NCI-H82 (cell line): ENCODE results near the gene THBS1.

ENCODE experiments used
- DNase-seq: peaks from one replicate; lab custom pipeline; 2025; lab: John Stamatoyannopoulos, UW

THBS1 gene

GRCh38 chr15:39589193-39589814 is 8.4 kb downstream of the THBS1 start:
- DNase-seq = no peak

DNA sequence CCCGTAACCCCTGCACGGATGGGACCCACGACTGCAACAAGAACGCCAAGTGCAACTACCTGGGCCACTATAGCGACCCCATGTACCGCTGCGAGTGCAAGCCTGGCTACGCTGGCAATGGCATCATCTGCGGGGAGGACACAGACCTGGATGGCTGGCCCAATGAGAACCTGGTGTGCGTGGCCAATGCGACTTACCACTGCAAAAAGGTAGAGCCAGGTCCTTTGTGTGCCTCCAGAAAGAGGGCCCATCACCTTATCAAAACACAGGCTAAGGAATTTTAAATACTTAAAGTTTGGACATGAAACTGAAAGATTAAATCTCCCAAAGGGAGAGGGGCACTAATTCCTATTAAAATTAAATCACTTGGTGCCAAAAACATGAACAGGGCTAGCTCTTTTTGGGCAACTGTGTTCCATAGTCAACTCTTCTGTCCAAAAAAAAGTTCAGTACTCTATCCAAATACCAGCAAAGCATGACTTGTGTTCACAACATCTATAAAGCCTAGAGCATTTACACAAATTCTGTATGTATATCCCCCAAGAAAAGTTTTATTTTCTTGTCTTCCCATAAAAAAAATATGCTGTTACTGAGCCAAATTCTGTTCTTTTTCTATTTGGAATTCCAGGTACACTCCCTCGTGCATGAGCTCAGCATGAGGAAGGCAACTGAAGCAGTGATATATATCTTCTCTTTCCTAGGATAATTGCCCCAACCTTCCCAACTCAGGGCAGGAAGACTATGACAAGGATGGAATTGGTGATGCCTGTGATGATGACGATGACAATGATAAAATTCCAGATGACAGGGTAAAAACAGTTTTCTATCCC is 9.2 kb downstream of the THBS1 start:
- no peak for DNase-seq

DNA sequence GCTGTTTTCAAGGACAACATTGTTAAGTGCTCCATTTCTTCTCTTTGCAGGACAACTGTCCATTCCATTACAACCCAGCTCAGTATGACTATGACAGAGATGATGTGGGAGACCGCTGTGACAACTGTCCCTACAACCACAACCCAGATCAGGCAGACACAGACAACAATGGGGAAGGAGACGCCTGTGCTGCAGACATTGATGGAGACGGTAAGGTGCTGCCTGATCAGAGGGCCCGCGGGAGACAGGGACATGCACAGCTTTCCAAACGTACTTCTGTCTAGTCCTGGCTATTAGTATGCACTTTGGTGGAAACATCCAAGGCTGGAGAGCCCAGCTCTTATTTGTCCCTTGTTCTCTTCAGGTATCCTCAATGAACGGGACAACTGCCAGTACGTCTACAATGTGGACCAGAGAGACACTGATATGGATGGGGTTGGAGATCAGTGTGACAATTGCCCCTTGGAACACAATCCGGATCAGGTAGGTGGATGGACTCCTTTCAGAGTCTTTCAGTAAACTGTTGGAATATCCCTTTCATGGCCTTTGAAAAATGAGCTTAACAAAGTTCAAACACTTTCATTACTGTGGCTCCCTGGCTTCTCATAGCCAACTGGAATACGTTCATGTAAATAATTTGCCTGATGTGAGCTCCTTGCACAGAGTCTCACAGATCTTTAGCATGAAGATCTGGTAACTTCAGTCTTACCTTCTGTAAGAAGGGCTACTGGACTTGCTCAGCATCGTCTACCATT is 10.4 kb downstream of the THBS1 start:
- no peak for DNase-seq

- no peak for DNase-seq
Observed at GRCh38 chr15:39591896-39592315, 11.0 kb downstream of the THBS1 start.

DNA sequence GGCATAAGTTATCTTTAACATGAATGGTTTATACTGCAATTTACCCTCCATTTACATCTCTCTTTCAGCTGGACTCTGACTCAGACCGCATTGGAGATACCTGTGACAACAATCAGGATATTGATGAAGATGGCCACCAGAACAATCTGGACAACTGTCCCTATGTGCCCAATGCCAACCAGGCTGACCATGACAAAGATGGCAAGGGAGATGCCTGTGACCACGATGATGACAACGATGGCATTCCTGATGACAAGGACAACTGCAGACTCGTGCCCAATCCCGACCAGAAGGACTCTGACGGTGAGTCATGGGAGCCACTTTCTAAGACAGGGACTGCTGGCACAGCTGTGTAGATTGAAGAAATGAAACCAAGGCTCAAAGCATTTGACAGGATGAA is 11.6 kb downstream of the THBS1 start:
- no peak for DNase-seq

DNA sequence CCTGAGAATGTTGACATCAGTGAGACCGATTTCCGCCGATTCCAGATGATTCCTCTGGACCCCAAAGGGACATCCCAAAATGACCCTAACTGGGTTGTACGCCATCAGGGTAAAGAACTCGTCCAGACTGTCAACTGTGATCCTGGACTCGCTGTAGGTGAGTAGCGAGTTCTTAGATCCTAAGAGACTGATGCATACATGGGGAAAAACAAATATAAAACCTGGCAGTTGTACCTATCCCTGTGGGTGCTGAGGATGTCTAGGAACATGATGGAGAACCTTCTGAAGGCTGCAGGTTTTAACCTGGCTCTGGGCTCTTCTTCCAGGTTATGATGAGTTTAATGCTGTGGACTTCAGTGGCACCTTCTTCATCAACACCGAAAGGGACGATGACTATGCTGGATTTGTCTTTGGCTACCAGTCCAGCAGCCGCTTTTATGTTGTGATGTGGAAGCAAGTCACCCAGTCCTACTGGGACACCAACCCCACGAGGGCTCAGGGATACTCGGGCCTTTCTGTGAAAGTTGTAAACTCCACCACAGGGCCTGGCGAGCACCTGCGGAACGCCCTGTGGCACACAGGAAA is 12.3 kb downstream of the THBS1 start:
- no peak for DNase-seq

DNA sequence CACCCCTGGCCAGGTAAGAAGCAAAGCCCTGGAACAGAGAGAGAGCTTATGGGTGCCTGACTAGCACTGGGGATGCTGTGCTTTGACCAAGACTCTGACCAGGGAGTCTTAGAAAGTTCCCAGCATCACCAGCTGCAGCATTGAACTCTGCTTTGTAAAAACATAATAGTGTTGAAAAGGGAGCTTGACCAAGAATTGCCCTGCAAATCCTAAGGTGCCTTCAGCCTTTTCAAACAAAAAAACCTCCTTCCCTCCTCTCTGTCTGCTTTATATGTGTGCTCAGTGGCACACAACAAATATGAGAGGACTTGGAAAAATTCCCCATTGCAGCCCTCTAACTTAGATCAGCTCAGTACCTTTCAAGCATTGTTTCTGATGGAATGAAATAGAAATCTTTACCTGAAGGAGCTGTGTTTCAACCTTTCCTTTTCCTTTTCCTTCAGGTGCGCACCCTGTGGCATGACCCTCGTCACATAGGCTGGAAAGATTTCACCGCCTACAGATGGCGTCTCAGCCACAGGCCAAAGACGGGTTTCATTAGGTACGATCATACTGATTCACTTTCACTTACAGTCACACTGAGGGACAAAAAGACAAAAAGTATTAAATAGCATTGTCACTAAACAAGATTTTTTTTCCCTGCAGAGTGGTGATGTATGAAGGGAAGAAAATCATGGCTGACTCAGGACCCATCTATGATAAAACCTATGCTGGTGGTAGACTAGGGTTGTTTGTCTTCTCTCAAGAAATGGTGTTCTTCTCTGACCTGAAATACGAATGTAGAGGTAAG is 13.0 kb downstream of the THBS1 start:
- DNase-seq = no peak

GRCh38 chr15:39594446-39595337 is 13.8 kb downstream of the THBS1 start:
- DNase-seq = no peak

DNA sequence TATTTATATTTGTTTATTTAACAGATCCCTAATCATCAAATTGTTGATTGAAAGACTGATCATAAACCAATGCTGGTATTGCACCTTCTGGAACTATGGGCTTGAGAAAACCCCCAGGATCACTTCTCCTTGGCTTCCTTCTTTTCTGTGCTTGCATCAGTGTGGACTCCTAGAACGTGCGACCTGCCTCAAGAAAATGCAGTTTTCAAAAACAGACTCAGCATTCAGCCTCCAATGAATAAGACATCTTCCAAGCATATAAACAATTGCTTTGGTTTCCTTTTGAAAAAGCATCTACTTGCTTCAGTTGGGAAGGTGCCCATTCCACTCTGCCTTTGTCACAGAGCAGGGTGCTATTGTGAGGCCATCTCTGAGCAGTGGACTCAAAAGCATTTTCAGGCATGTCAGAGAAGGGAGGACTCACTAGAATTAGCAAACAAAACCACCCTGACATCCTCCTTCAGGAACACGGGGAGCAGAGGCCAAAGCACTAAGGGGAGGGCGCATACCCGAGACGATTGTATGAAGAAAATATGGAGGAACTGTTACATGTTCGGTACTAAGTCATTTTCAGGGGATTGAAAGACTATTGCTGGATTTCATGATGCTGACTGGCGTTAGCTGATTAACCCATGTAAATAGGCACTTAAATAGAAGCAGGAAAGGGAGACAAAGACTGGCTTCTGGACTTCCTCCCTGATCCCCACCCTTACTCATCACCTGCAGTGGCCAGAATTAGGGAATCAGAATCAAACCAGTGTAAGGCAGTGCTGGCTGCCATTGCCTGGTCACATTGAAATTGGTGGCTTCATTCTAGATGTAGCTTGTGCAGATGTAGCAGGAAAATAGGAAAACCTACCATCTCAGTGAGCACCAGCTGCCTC is 14.7 kb downstream of the THBS1 start:
- no peak for DNase-seq

- no peak for DNase-seq
Observed at GRCh38 chr15:39596358-39597051, 15.6 kb downstream of the THBS1 start.

GRCh38 chr15:39597336-39597735 is 16.5 kb downstream of the THBS1 start:
- no peak for DNase-seq

DNA sequence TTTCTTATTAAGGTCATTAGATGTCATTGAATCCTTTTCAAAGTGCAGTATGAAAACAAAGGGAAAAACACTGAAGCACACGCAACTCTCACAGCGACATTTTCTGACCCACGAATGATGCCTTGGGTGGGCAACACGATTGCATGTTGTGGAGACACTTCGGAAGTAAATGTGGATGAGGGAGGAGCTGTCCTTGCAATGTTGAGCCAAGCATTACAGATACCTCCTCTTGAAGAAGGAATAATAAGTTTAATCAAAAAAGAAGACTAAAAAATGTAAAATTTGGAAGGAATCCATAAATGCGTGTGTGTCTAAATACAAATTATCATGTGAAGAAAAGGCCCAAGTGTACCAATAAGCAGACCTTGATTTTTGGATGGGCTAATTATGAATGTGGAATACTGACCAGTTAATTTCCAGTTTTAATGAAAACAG is 16.9 kb downstream of the THBS1 start:
- DNase-seq = no peak

DNA sequence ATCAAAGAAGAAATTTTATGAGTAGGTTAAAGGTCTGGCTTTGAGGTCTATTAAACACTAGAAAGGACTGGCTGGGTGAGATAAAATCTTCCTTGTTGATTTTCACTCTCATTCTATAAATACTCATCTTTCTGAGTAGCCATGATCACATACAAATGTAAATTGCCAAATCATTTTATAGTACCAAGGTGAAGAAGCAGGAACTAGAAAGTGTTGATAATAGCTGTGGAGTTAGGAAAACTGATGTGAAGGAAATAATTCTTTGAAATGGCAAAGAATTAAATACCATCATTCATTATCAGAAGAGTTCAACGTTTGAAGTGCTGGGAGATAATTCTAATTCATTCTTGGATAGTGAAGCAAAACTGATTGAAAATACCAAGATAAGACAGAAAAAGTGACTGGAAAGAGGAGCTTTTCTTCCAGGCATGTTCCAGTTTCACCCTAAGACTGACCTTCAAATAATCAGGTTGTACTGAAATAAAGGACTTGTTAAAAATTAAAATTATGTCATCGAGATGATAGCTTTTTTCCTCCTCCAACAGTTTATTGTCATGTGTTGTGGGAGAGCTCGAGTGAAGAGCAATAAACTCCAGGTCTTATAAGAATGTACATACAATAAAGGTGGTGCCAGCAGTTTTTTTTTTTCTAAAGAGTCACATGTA is 17.4 kb downstream of the THBS1 start:
- DNase-seq = no peak

DNA sequence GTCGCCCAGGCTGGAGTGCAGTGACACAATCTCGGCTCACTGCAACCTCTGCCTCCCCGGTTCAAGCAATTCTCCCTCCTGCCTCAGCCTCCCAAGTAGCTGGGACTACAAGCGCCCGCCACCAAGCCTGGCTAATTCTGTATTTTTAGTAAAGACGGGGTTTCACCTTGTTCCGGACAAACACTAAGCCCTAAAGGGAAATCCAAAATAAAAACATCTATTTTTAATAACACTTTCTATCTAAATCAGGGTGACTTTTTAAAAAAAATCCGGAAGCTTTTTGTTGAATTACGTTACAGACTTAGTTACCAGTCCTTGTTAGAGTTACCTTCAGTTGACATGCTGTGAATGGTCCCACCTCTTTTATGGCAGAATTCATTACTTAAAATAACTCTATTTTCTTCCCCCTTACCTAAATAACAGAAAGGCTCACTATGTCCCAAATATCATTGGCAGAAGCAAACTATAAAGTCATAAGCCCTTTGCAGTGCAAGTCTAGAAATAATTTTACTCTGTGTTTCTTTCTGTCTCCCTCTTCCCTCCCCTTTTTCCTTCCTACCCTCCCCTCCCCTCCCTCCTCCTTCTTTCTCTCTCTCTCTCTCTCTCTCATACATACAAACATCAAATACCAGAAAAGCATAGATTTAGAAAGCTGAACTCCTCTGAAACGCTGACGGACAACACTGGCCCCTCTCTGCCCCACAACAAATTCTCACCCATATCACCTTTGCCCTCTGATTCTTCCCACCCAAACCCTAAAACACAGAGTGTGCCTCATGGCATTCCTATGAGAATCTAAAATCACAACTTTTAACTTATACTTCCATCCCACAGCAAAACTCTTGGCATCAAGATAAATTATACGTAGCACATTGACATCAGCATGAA is 18.3 kb downstream of the THBS1 start:
- no peak for DNase-seq

DNA sequence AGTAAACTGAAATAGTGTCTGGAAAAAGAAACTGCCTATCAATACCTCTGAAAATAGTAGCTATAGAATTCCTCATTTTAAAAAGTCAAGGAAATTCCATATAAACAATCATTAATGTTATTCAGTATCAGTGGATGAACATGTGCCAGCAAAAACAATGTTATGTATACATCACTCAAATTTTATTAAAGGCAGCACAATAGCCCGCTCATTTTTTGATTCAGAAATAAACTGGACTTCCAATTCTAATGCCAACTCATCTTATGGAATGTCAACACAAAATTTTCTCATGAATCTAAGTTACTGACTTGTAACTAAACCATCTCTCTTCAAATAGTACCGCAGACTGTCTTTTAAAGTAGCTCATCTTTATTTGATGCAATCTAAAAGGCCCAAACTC is 19.0 kb downstream of the THBS1 start:
- DNase-seq = no peak

GRCh38 chr15:39602143-39602542 is 21.3 kb downstream of the THBS1 start:
- DNase-seq = peak; percentile 71

DNA sequence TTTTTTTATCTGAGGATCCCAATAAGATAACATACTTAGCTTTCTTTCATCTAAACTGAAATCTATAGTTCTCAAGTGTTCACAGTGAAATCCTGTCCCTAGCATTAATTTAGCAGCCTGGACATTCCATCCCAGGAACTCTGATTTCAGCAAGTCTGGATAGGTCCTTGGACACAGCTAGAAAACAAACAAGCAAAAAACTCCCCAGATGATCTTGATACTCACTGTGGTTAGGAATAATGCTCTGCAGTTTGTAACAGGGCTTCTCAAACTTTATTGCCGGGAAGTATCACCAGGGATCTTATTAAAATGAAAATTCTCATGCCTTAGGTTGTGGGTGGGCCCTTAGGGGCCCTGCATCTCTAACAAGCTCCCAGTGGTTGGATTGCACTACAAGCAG is 24.3 kb downstream of the THBS1 start:
- DNase-seq = no peak
